Globus pallidus (tissue), 1 donor: ENCODE results near the gene CLMN.

Experiments
- DNase-seq: peaks from one replicate; pipeline ENCODE4 v3.0.0-alpha.2; 2015; ENCODE audit warnings: low spot score

The CLMN gene

DNA sequence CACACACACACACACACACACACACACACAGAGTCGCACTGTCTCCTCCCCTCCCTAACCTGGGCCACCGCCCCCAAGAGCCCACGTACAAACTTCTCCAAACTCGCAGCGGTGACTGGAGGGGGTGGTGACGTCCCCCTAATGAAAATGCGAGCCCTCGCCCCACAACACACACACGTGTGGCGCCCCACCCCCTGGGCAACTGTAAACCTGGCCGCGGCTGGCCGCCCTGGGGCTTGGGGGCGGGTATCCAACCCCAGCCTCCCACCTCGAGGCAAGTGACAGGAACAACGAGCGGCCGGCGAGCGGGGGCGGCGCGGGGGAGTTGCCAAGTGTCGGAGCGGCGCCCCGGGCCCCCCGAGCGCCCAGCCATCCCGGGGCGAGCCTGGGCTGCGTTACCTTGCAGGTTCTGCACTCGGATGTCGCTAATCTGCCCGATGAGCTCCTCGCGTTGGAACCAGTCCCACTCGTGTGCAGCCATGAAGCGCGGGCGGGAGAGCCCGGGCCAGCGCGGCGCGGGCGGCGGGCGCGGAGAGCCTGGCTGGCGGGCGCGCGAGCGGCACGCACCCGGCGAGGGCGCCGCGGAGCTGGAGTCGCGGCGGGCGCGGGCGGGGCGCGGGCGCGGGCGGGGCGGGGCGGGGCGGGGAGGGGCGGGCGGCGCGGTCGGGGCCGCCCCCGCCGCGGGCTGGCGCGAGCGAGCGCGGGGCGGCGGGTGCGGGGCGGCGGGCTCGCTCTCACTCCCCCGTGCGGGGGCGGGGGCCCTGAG, at the start of gene CLMN:
TSS of gene CLMN (minus strand) at position 597 of the 766 bp plus-strand sequence. CDS start at position 481, 116 bp downstream.
- DNase-seq = no peak

DNA sequence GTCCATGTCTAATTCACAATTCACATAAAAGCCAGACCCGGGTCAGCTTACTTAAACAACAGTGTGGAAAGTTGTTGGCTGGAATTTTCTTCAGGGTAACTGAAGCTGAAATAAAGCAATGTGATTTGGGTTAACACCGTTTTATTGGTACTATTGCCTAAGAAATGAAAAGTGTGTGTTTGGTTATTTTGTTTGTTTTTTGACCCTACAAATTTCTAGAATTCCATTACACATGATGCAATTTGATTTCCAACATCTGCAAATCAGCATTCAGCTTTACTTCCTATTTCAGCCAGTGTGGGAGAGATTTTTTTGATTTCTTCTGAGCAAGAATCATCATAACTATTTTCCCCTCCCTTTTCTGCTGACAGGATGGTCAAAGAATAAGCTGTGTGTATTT, 45.7 kb upstream of the CLMN start:
- no peak for DNase-seq

DNA sequence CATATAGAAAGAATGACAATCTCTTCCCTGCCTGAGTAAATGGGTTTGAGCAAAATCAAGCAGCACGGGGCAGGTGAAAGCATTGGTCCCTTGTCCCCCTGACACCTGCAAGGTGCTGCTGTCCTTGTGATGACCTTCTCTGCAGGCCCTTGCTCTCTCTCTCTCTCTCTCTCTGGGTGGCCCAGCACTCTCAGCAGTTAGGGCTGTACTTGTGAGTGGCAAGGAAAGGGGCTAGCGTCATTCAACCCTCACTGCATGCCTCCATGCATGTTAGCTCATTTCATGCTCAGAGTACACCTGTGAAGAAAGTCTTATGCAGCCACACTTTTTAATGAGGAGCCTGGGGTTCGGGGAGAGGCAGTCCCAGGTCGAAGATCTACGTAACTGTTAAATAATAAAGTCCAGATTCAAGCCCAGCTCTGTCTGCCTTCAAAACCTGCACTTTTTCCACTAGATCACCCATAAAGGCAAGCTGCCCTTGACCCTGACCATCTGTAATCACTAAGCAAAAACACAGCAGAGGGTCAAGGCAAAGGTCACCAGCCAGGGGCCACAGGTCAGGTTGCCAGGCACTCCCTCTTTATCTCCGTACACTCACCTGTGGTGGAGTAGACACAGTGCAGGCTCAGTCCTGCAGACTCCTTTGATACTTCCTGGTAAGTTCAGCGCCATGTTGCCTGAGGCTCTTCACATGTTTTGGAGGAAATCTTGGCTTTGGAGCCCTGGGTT, 44.9 kb upstream of the CLMN start:
- DNase-seq = no peak

DNA sequence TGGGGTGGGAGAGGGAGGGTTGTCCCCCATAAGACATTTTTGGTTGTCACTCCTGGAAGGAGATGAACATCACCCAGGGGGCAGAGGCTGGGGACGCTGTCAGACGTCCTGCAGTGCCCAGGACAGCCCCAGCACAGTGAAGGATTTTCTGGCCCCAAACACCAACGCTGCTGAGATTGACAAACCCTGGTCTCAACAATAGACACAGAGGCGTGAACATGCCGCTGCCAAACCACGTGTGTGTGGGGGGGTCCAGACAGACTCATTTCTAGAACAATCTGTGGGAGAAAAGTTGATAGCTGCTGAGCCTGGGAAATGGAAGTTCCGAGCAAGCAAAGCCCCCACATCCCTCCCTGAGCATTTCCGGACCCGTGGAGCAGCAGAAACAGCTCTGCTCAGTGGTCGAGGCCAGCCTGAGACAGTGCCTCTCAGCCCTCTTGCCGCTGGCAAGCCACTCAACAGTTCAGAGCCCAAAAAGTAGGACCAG, 43.8 kb upstream of the CLMN start:
- DNase-seq = no peak

- no peak for DNase-seq
These were observed 42.4 kb upstream of the CLMN start for GRCh38 chr14:95362138-95362494.

GRCh38 chr14:95361373-95362137, 41.8 kb upstream of the CLMN start:
- peak; percentile 38 for DNase-seq

GRCh38 chr14:95360828-95361227, 41.1 kb upstream of the CLMN start:
- no peak for DNase-seq

- peak; percentile 92 for DNase-seq
These were observed 40.5 kb upstream of the CLMN start for GRCh38 chr14:95359994-95360826.

- DNase-seq = no peak
These were observed 36.6 kb upstream of the CLMN start for GRCh38 chr14:95356245-95356869.

- no peak for DNase-seq
These were observed 35.7 kb upstream of the CLMN start for GRCh38 chr14:95355422-95355821.

GRCh38 chr14:95354834-95355233, 35.1 kb upstream of the CLMN start:
- no peak for DNase-seq

DNA sequence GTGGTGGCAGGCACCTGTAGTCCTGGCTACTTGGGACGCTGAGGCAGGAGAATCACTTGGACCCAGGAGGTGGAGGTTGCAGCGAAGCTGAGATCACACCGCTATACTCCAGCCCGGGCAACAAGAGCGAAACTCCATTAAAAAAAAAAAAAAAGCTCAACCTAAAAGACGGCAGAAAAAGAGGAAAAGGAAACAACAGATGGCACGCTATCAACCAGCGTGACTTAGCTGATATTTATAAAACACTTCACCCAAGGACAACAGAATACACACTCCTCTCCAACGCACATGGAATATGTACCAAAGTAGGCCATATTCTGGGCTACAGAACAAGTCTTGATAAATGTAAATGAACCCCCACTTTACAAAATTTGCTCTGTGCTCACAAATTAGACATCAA, 34.0 kb upstream of the CLMN start:
- no peak for DNase-seq

DNA sequence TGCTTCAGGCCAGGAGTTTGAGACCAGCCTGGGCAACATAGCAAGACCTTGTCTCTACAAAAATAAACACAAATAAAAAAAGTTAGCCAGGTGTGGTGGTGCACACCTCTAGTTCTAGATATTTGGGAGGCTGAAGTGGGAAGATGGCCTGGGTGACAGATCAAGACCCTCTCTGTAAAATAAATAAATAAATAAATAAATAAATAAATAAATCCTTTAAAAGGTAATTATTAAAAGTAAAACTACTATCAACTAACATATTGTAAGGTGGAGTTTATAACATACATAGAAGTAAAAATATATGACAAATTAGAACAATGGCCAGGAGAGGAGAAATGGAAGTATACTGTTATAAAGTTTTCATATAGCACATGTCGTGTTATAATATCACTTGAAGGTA, 33.3 kb upstream of the CLMN start:
- no peak for DNase-seq

- no peak for DNase-seq
These were observed 32.8 kb upstream of the CLMN start for GRCh38 chr14:95352481-95352880.

- DNase-seq = no peak
These were observed 29.5 kb upstream of the CLMN start for GRCh38 chr14:95349241-95349640.

GRCh38 chr14:95348395-95349080, 28.8 kb upstream of the CLMN start:
- no peak for DNase-seq

DNA sequence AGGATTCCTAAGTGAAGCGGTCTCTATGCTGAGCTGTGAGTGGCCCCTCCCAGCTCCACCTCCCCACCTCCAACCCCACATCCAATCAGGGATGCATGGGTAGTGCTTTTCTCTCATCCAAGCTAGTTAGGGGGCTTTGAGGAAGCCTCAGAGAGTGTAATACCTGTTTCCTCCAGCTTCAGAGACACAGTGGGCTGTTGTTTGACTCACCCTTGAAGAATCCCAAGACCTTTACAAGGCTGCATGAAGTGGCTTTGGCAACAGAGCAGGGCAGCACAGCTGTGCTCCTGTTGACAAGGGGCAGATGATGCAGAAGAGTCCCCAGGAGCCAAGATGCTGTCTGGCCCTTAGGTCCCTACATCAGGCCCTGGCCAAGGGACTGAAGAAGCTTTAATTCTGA, 27.1 kb upstream of the CLMN start:
- no peak for DNase-seq

GRCh38 chr14:95346266-95346665, 26.6 kb upstream of the CLMN start:
- DNase-seq = no peak

- DNase-seq = no peak
These were observed 25.3 kb upstream of the CLMN start for GRCh38 chr14:95345032-95345431.

GRCh38 chr14:95344536-95344935, 24.8 kb upstream of the CLMN start:
- no peak for DNase-seq

DNA sequence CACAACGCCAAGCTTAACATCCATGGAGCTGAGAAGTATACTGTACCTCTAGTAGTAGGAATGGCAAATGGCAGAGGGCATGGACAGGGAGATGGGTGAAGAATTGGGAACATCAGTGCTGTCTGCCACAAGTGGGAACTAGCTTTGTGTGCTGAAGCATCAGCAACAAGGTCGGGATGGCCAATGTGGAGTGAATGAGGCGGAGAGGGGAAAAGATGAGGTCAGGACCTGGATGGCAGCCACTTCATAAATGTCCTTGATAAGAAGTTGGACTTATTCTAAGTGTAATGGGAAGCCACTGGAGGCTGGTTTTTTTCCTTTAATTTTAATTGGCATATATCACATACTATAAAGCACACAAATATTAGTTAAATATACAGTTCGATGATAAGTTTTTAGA, 21.9 kb upstream of the CLMN start:
- no peak for DNase-seq
